ENCODE results near the gene DCST2. TPM values are rescaled to one million over a fixed set of nuclear protein-coding genes. Genes with fewer than 3 reads are reported as not detected.

DCST2 gene
- total and polyA plus RNA-seq, 10 of the 15 experiments (the other 5 are each of a cell fraction or from before 2014, with no cell fraction given) = 0.33 to 0.41 (median 0.36) TPM; not detected in 7

DNA sequence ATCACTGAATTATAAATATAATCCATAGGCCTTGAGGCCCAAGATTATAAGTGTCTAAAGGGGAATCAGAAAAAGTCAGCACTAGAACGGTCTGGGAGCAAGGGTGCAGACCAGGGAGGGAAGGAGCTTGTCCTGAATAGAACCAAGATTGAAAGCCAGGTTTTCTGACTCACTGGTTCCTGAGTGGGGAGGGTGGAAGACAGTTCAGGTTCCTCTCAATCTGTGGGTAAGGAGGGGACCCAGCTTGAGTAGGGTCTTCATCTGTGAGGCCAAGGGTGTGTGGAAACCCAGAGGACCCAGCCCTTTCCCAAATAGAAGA, 39.4 kb downstream of the DCST2 start (continued):
- TF ChIP-seq ZBTB4 (CRISPR knock-in tag; IDR thresholded peaks at IDR 0.05) (no peak), NFYB (IDR thresholded peaks at IDR 0.05; ENCODE audit: insufficient read depth, low read depth, low read length) (no peak), CBX5 (IDR thresholded peaks at IDR 0.05; ENCODE audit: low read depth) (no peak), CHD2 (IDR thresholded peaks at IDR 0.05; ENCODE audit: borderline replicate concordance, low read depth, low read length) (no peak), IKZF2 (IDR thresholded peaks at IDR 0.05) (no peak), ETV6 (conservative IDR thresholded peaks at IDR 0.05 in 1 of 2, IDR thresholded peaks at IDR 0.05 in 1 of 2; ENCODE audit: borderline replicate concordance in 1 of 2, low read depth in 1 of 2) (no peak), PAX8 (IDR thresholded peaks at IDR 0.05) (no peak), ZBED1 (IDR thresholded peaks at IDR 0.05; ENCODE audit: borderline replicate concordance) (no peak)

DNA sequence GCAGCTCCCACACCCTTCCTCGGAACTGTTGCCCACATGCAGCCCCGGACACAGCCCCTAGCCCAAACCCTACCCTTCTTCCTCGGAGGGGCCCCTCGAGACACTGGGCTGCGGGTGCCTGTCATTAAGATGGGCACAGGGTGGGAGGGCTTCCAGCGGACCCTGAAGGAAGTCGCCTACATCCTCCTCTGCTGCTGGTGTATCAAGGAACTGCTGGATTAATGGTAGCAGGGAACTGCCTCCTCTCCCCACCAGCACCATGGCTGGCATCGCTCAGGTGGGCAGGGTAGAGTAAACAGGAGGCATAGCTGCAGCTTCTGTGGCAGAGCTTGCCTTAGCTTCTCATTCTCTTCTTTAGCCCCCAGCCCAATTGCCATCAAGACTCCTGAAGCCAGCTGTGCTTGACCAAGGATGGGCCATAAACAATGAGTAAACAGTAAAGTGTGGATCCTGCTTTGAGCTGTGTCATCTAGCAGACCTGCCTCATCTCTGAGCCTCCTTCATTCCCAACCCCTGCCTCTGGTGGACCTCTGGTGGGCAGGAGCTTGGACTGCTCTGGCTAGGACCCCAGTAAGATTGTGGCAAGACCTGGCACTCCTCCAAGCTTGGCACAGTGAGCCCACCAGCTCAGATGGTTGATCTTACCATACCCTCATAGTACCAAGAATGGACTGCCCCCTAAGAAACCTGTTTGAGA, 39.9 kb downstream of the DCST2 start, which contains the start of gene LENEP:
Gene LENEP, plus strand, starts transcription at position 15 of the 697 bp plus-strand sequence. Its CDS starts 22 bp downstream, at position 37.
- no TSS peak for BruUV-seq (replicated peaks)
- POLR2A ChIA-PET = interaction anchor here (0.9 to 1.4 kb wide), 2 partner anchors 11 to 20 kb away, joined by 4 to 8 read pairs; partner anchors contain the start of genes CKS1B and FLAD1
- H4K20me1 ChIP-seq (ENCODE audit: control insufficient read depth, insufficient read depth) = no peaks in the 10 kb centered on the region
- H3K36me3 ChIP-seq (ENCODE audit: control insufficient read depth in 2 of 2, insufficient read depth in 2 of 2, low read length in 1 of 2) = peaks cover 3 to 8% of the 10 kb centered on the region in 2 experiments; a peak in 2 of 4 replicates
- DNase-seq (ENCODE audit: low read depth, low spot score) = no peak
- H3K27ac ChIP-seq (ENCODE audit: control insufficient read depth, insufficient read depth) = no peak within 1 kb of the TSS
- H3K9me3 ChIP-seq (replicated peaks; ENCODE audit: control insufficient read depth, insufficient read depth, low read length) = no peaks in the 10 kb centered on the region
- intact Hi-C loops (cut with micrococcal nuclease; ENCODE audit: unreplicated experiment) = no loop called here
- ATAC-seq = no peak
- no peak within 1 kb of the TSS for H3K4me2 ChIP-seq (ENCODE audit: control insufficient read depth, insufficient read depth)
- 74% methylated on average over 8 of the region's 8 CpGs for WGBS (ENCODE audit: insufficient coverage, insufficient replicate concordance, low lambda C conversion rate, missing lambda C conversion rate)
- no peak within 1 kb of the TSS for H3K9ac ChIP-seq (ENCODE audit: control insufficient read depth, insufficient read depth, low read length)
- no peak for FAIRE-seq
- RAD21 ChIA-PET (ENCODE audit: unreplicated experiment) = interaction anchor here (1.5 kb wide), 1 partner anchor 10 kb away, joined by 9 read pairs; the partner anchor contains the start of gene FLAD1
- H3K27me3 ChIP-seq (replicated peaks in 1 of 2; ENCODE audit: control insufficient read depth in 2 of 2, insufficient read depth in 2 of 2, low read length in 1 of 2) = no peaks in the 10 kb centered on the region
- SMC1A ChIA-PET (ENCODE audit: uncharacterized antibody, unreplicated experiment) = interaction anchor here (0.6 to 8.1 kb wide), 6 partner anchors 10 to 512 kb away, joined by 3 to 69 read pairs (median 4); partner anchors contain the start of gene FLAD1
- no peak within 1 kb of the TSS for H3K4me3 ChIP-seq
- H3K79me2 ChIP-seq (ENCODE audit: control insufficient read depth, insufficient read depth, low read length) = no peaks in the 10 kb centered on the region; the same call in 1 of the 2 replicates
- CTCF ChIA-PET = interaction anchor here (0.5 to 11.0 kb wide), 10 partner anchors 15 to 300 kb away, joined by 3 to 226 read pairs (median 6); partner anchors contain the start of genes CKS1B, FLAD1, PBXIP1 and PYGO2
- H3K4me1 ChIP-seq (ENCODE audit: control insufficient read depth, insufficient read depth, low read length) = peaks cover 12% of the 10 kb centered on the region
- H2AFZ ChIP-seq (ENCODE audit: control insufficient read depth, low read depth, low read length) = no peak within 1 kb of the TSS
- TF ChIP-seq SREBF1 (IDR thresholded peaks at IDR 0.05; ENCODE audit: low read length) (no peak), ESRRA (IDR thresholded peaks at IDR 0.05; ENCODE audit: low read length) (no peak)
- in situ Hi-C loops (cut with MboI) = no loop called here
